SK-N-MC (cell line): ENCODE measurements around the gene DISC1.

ENCODE experiments used
- DNase-seq: peaks from one replicate; pipeline ENCODE4 v3.0.0-alpha.2; 2011; ENCODE audit warnings: low read depth, low spot score
- H3K27ac ChIP-seq: fragments of 200-600 bp; sonication (generic); 2 replicates; pipeline ENCODE4 v1.5.1; 2016; ENCODE audit warnings: mixed run types
- H3K36me3 ChIP-seq: fragments of 200-600 bp; sonication (generic); 2 replicates; pipeline ENCODE4 v1.6.1; 2017; ENCODE audit warnings: antibody characterized with exemption, low read length, mixed read lengths; ENCODE audit not compliant: insufficient read depth
- H3K4me3 ChIP-seq: fragments of 200-600 bp; sonication (generic); 2 replicates; pipeline ENCODE4 v1.5.1; 2016
- H3K9ac ChIP-seq: fragments of 200-600 bp; sonication (generic); 2 replicates; pipeline ENCODE4 v1.8.0; 2017; ENCODE audit warnings: mixed run types, mixed read lengths; ENCODE audit not compliant: insufficient read length
- H3K9me3 ChIP-seq: fragments of 200-600 bp; sonication (generic); 2 replicates; pipeline ENCODE4 v1.6.1; 2017; ENCODE audit warnings: low read depth, mild to moderate bottlenecking, antibody characterized with exemption, low read length, moderate library complexity, mixed read lengths
- EZH2 ChIP-seq: fragments of 200-600 bp; sonication (generic); IDR thresholded peaks from one replicate; pipeline ENCODE4 v1.6.1; 2017; ENCODE audit warnings: antibody characterized with exemption
- FOXP2 ChIP-seq: optimal IDR thresholded peaks from 2 replicates; pipeline ENCODE3; 2011; ENCODE audit warnings: mild to moderate bottlenecking, moderate library complexity; ENCODE audit not compliant: insufficient read depth; ENCODE audit errors: extremely low read length, control extremely low read depth
- POLR2AphosphoS5 ChIP-seq: IDR thresholded peaks from 2 replicates; pipeline ENCODE4 v1.6.1; 2012; ENCODE audit warnings: mild to moderate bottlenecking, low read depth, low read length, borderline replicate concordance

Gene DISC1

GRCh38 chr1:232017759-232018158, 391.2 kb downstream of the DISC1 start:
- no peak for DNase-seq
- H3K36me3 ChIP-seq = no peaks in the 10 kb centered on the region
- TF ChIP-seq POLR2AphosphoS5 (no peak), EZH2 (no peak), FOXP2 (no peak)

DNA sequence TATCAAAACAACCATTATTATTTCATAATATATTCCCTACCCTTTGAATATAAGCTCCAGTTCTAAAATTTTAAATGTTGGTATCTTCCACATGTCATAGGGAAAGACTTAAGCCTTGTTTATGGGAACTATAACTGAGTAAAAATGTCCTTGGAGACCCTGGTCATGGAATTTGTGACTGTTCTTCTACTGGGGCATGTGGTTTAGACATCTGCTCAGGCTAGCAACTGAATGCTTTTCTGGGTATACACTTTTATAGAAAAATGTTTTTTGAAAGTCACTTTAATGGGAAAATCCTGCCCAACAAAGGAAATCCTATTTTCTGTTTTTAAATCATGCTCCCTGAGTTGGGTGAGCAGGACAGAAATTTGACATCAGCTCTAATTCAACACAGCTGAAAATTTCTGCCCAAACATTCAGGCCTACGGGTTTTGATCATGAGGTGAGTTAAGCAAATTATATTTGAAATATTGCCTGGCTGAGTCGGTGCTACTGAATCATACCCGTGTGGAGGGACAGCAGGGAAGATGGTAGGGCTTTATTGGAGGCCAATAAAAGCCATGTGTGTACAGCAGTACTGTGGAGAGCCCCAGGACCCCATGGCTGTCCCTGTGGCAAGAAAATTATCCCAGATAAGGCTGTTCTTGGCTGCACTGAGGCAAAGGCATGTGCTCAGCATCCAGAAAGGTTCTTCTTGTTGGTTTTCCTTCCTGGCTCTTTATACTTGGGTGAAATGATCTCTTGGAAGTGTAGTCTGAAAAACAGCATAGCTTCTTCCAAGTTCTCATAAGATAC, 391.8 kb downstream of the DISC1 start:
- Histone ChIP-seq H3K36me3 (no peaks in the 10 kb centered on the region), H3K4me3 (no peak overlapping the region), H3K9me3 (no peaks in the 10 kb centered on the region), H3K27ac (no peak overlapping the region), H3K9ac (no peak overlapping the region)
- no peak for DNase-seq
- TF ChIP-seq FOXP2 = no peak

More at GRCh38 chr1:232017759-232018158, 391.2 kb downstream of the DISC1 start:
- H3K9me3 ChIP-seq = no peaks in the 10 kb centered on the region
- H3K27ac ChIP-seq = no peak overlapping the region
- H3K9ac ChIP-seq = no peak overlapping the region
- no peak overlapping the region for H3K4me3 ChIP-seq

DNA sequence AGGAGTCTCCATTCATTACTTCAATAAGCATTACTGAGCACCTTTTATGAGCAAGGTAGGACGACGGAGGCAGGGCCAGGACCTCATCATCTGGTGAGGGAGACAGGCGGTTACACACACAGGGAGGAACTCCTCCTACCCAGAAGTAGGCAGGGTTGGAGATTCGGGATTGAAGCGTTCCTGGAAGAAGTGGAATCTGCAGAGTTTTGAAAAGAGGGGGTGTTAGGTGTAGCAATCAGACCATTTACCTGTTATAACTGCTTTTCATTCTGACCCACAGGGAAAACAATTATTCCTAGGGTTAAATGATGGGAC, 392.4 kb downstream of the DISC1 start:
- DNase-seq = no peak
- no peak for TF ChIP-seq FOXP2
- no peak for TF ChIP-seq EZH2
- Histone ChIP-seq H3K9ac (no peak overlapping the region), H3K36me3 (no peaks in the 10 kb centered on the region), H3K9me3 (no peaks in the 10 kb centered on the region), H3K4me3 (no peak overlapping the region), H3K27ac (no peak overlapping the region)

DNA sequence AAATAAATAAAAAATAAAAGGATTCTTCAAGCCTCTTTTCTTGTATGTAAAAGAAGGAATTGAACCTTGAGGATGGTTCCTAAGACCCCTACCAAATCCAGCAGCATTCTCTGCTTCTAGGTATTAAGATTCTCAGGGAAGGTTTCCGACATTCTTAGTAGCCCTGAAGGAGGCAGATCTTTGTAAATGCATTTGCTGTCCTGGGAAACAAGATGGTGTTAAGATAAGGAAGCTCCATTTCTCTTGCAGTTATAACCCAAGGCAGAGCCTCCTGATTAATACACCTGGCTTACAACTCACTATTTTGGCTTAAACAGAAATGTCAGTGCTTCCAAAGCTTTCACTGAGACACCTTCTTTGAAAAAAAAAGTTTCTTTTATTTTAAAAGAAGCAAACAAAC, 393.8 kb downstream of the DISC1 start:
- no peaks in the 10 kb centered on the region for H3K9me3 ChIP-seq
- no peak overlapping the region for H3K27ac ChIP-seq
- TF ChIP-seq EZH2 = no peak
- no peak for TF ChIP-seq POLR2AphosphoS5
- TF ChIP-seq FOXP2 = no peak
- no peaks in the 10 kb centered on the region for H3K36me3 ChIP-seq
- no peak for DNase-seq
- H3K9ac ChIP-seq = no peak overlapping the region
- no peak overlapping the region for H3K4me3 ChIP-seq

DNA sequence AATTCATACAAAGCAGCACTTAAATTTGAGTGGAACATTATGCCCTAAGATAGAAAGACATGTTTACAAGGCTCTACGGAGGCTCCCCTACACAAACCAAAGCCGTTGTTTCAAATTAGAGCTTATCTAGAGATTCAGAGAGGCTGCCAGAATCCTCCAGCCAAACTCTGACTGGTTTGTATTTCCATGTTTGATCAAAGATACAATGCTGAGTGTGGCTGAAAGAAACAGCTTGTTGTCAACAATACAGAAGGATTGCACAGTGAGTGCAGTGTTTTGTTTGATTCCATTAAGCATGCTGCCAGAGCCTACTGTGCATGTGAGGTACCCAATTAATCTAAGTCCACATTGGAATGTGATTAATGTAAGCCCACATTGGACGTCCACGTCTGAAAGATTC, 402.7 kb downstream of the DISC1 start:
- H3K36me3 ChIP-seq = no peaks in the 10 kb centered on the region
- no peak overlapping the region for H3K27ac ChIP-seq
- no peak for DNase-seq
- H3K9ac ChIP-seq = no peak overlapping the region
- no peak for TF ChIP-seq EZH2
- no peak for TF ChIP-seq POLR2AphosphoS5
- TF ChIP-seq FOXP2 = no peak
- H3K4me3 ChIP-seq = no peak overlapping the region
- no peaks in the 10 kb centered on the region for H3K9me3 ChIP-seq

DNA sequence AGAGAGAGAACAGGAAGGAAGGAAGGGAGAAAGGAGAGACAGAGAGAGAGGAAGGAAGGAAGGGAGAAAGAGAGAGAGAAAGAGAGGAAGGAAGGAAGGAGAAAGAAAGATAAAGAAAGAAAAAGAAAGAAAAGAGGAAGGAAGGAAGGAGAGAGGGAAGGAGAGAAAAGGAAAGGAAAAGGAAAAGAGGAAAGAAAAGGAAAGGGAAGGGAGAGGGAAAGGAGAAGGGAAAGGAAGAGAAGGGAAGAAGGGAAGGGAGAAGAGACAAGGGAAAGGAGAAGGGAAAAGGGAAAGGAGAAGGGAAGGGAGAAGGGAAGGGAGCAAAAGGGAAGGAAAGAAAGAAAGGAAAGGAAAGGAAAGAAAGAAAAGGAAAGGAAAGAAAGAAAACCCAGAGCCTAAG, 404.6 kb downstream of the DISC1 start:
- TF ChIP-seq POLR2AphosphoS5 (no peak), FOXP2 (no peak), EZH2 (no peak)
- H3K9me3 ChIP-seq = no peaks in the 10 kb centered on the region
- DNase-seq = no peak
- H3K4me3 ChIP-seq = no peak overlapping the region
- H3K27ac ChIP-seq = no peak overlapping the region
- H3K36me3 ChIP-seq = no peaks in the 10 kb centered on the region
- no peak overlapping the region for H3K9ac ChIP-seq

DNA sequence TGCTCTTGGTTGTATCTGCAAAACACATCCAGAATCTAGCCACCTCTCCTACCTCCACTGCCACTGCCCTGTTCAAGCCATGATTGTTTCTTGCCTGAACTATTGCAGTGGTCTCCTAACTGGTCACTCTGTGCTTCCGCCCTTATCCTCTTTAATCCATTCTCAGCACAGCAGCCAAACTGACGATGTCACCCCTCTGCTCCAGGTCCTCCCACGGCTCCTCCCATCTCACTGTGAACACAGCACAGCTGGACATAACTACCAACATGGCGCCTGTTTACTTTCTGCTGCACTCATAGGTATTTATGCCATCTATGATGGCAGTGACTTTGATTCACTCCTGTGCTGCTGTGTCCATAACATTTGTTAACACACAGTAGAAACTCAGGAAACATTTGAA, 406.7 kb downstream of the DISC1 start:
- H3K27ac ChIP-seq = no peak overlapping the region
- TF ChIP-seq EZH2 = no peak
- H3K36me3 ChIP-seq = no peaks in the 10 kb centered on the region
- H3K4me3 ChIP-seq = no peak overlapping the region
- no peak for DNase-seq
- no peaks in the 10 kb centered on the region for H3K9me3 ChIP-seq
- no peak overlapping the region for H3K9ac ChIP-seq

DNA sequence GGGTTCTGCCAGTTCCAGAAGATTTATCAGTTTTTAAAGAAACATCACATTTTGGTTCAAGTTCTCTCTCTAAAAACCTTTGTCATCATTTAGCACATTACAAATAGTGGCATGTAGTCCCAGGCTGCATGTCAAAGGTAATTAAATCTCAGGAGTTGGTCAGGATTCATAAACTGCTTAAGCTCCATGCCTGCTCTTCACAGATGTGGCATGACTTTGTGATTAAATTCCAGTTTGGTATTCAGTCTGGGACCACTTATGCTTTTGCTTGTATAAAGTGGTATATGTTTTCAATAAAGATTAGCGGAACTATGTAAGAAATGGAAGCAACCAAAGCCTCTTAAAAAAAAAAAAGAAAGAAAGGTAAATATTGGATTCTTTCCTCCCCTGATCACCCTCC, 408.0 kb downstream of the DISC1 start:
- Histone ChIP-seq H3K9me3 (no peaks in the 10 kb centered on the region), H3K9ac (no peak overlapping the region), H3K4me3 (no peak overlapping the region), H3K27ac (no peak overlapping the region), H3K36me3 (no peaks in the 10 kb centered on the region)
- no peak for DNase-seq
- TF ChIP-seq POLR2AphosphoS5 = no peak
- TF ChIP-seq FOXP2 = no peak
- no peak for TF ChIP-seq EZH2

- Histone ChIP-seq H3K4me3 (no peak overlapping the region), H3K27ac (no peak overlapping the region), H3K9me3 (no peaks in the 10 kb centered on the region), H3K9ac (no peak overlapping the region), H3K36me3 (no peaks in the 10 kb centered on the region)
- DNase-seq = no peak
- no peak for TF ChIP-seq POLR2AphosphoS5
- TF ChIP-seq FOXP2 = no peak
- TF ChIP-seq EZH2 = no peak
These were observed 409.8 kb downstream of the DISC1 start for GRCh38 chr1:232036181-232036933.
